SK-N-SH treated with all-trans-retinoic acid at 6 μM for 48 hours (cell line): ENCODE data around the gene FAM47E.

Experiments
- BACH2 ChIP-seq: fragments of 250-450 bp; sonication (Bioruptor Pico); IDR thresholded peaks from 2 replicates; pipeline ENCODE4 v1.9.0; 2021; ENCODE audit warnings: mild to moderate bottlenecking, borderline replicate concordance
- PPARA ChIP-seq: fragments of 250-450 bp; sonication (Bioruptor Pico); IDR thresholded peaks from 2 replicates; pipeline ENCODE4 v1.5.0; 2020; ENCODE audit warnings: mild to moderate bottlenecking, borderline replicate concordance
- TOX ChIP-seq: fragments of 250-450 bp; sonication (Bioruptor Pico); IDR thresholded peaks from 2 replicates; pipeline ENCODE4 v1.8.0; 2021; ENCODE audit warnings: mild to moderate bottlenecking, moderate library complexity, borderline replicate concordance
- TF ChIP-seq, protein P1 (sequence below): fragments of 250-450 bp; sonication (Bioruptor Pico); IDR thresholded peaks from 2 replicates; pipeline ENCODE4 v1.8.0; 2020; ENCODE audit warnings: mild to moderate bottlenecking, moderate library complexity, borderline replicate concordance

DNA sequence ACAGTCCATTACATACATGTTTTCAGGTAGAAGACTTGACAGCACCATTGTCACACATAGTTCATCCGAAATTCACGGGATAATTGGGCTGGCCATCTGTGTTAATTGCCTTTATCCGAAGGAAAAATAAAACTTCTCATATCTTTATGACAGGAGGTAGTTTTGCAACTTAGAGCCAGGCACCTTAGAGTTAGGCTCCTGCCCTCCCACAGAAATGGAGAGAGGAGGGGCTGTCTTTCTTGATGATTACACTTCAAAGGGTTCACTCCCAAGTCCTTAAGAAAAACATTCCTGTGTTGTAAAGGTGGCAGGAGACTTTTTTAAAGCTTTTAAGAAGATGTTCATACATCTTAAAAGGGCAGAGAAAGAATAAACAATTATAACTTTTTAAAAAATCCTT, 27.4 kb upstream of the FAM47E start:
- TF ChIP-seq, protein P1, sequence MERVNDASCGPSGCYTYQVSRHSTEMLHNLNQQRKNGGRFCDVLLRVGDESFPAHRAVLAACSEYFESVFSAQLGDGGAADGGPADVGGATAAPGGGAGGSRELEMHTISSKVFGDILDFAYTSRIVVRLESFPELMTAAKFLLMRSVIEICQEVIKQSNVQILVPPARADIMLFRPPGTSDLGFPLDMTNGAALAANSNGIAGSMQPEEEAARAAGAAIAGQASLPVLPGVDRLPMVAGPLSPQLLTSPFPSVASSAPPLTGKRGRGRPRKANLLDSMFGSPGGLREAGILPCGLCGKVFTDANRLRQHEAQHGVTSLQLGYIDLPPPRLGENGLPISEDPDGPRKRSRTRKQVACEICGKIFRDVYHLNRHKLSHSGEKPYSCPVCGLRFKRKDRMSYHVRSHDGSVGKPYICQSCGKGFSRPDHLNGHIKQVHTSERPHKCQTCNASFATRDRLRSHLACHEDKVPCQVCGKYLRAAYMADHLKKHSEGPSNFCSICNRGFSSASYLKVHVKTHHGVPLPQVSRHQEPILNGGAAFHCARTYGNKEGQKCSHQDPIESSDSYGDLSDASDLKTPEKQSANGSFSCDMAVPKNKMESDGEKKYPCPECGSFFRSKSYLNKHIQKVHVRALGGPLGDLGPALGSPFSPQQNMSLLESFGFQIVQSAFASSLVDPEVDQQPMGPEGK (CRISPR knock-in tag): no peak
- no peak for TF ChIP-seq TOX (CRISPR knock-in tag)
- no peak for TF ChIP-seq PPARA (CRISPR knock-in tag)
- TF ChIP-seq BACH2 (CRISPR knock-in tag): no peak
